H1 (cell line): ENCODE data around the gene MIEF2. TPM values are rescaled to one million over a fixed set of nuclear protein-coding genes. Genes with fewer than 3 reads are reported as not detected.

Source experiments
- CTCF ChIA-PET: fragments of 300-600 bp; sonication (Branson Sonifier 250); formaldehyde crosslinking; loops from one replicate; lab custom pipeline; 2021; ENCODE audit not compliant: partially characterized antibody; lab: Charles Lee
- POLR2A ChIA-PET: fragments of 300-600 bp; sonication (Branson Sonifier 250); formaldehyde crosslinking; loops from one replicate; lab custom pipeline; 2021; ENCODE audit warnings: inconsistent platforms; ENCODE audit not compliant: partially characterized antibody; lab: Charles Lee
- DNase-seq, 2 experiments: peaks; one replicate each; pipeline versions ENCODE4 v3.0.0 to v3.0.0-alpha.2; 2010 to 2022; ENCODE audit warnings: low spot score in 2 of 2, low read depth in 1 of 2, mixed read lengths in 1 of 2
- FAIRE-seq: peaks from 2 replicates; lab custom pipeline; 2011; peaks lifted over from hg19 to GRCh38; lab: Jason Lieb, UNC
- H2AFZ ChIP-seq: 2 replicates; pipeline ENCODE4 v1.8.1; 2012; ENCODE audit warnings: low read length, inconsistent platforms
- H2AK5ac ChIP-seq: 2 replicates; pipeline ENCODE4 v1.6.1; 2013; ENCODE audit warnings: low read depth, low read length
- H2BK120ac ChIP-seq: replicated peaks from 2 replicates; pipeline ENCODE3; 2013; ENCODE audit warnings: low read depth, low read length, inconsistent platforms
- H2BK12ac ChIP-seq: 2 replicates; pipeline ENCODE4 v1.6.1; 2013; ENCODE audit warnings: low read depth, low read length
- H2BK15ac ChIP-seq: 2 replicates; pipeline ENCODE4 v1.6.1; 2013; ENCODE audit warnings: low read length
- H2BK20ac ChIP-seq: 2 replicates; pipeline ENCODE4 v1.6.1; 2013; ENCODE audit warnings: low read length
- H2BK5ac ChIP-seq: 2 replicates; pipeline ENCODE4 v1.6.1; 2013; ENCODE audit warnings: low read depth, low read length
- H3K14ac ChIP-seq: 2 replicates; pipeline ENCODE4 v1.6.1; 2013; ENCODE audit warnings: inconsistent platforms; ENCODE audit not compliant: insufficient read length
- H3K18ac ChIP-seq: 2 replicates; pipeline ENCODE4 v1.6.1; 2013; ENCODE audit warnings: low read length; ENCODE audit errors: extremely low read depth
- H3K23ac ChIP-seq: 2 replicates; pipeline ENCODE4 v1.6.1; 2013; ENCODE audit warnings: inconsistent platforms; ENCODE audit not compliant: insufficient read length
- H3K23me2 ChIP-seq: 2 replicates; pipeline ENCODE4 v1.6.1; 2013; ENCODE audit warnings: low read depth, low read length
- H3K27ac ChIP-seq: 2 replicates; pipeline ENCODE4 v1.6.1; 2011; ENCODE audit warnings: low read depth, low read length, inconsistent platforms
- H3K27me3 ChIP-seq, 4 experiments: replicated peaks in 1 of 4; 1 replicate in 1 of 4; 2 replicates in 3 of 4; pipeline versions ENCODE4 v1.6.1 to v1.8.1; 2011 to 2013; ENCODE audit warnings: low read length in 3 of 4, mild to moderate bottlenecking in 3 of 4, inconsistent platforms in 2 of 4, mixed read lengths in 2 of 4, moderate library complexity in 1 of 4; ENCODE audit not compliant: control insufficient read depth in 3 of 4, insufficient read depth in 3 of 4; ENCODE audit errors: extremely low read depth in 1 of 4
- H3K36me3 ChIP-seq, 4 experiments: 2 replicates each; pipeline versions ENCODE4 v1.6.1 to v1.8.1; 2011 to 2013; ENCODE audit warnings: mild to moderate bottlenecking in 4 of 4, low read length in 3 of 4, moderate library complexity in 2 of 4, control low read depth in 1 of 4, inconsistent platforms in 1 of 4; ENCODE audit not compliant: insufficient read depth in 4 of 4, control insufficient read depth in 2 of 4
- H3K4ac ChIP-seq: replicated peaks from 2 replicates; pipeline ENCODE3; 2013; ENCODE audit warnings: low read length, low read depth, mixed read lengths, inconsistent platforms; ENCODE audit not compliant: insufficient read length
- H3K4me1 ChIP-seq, 4 experiments: replicated peaks in 1 of 4; 1 replicate in 1 of 4; 2 replicates in 3 of 4; pipeline versions ENCODE4 v1.6.1 to v1.8.1; 2011 to 2013; ENCODE audit warnings: low read length in 3 of 4, inconsistent platforms in 2 of 4, mixed read lengths in 1 of 4; ENCODE audit not compliant: insufficient read depth in 4 of 4, control insufficient read depth in 3 of 4
- H3K4me2 ChIP-seq, 2 experiments: 2 replicates each; pipeline versions ENCODE4 v1.6.1 to v1.8.1; 2011 to 2013; ENCODE audit warnings: low read depth in 2 of 2, low read length in 2 of 2, control low read depth in 1 of 2, inconsistent platforms in 1 of 2, mild to moderate bottlenecking in 1 of 2; ENCODE audit not compliant: insufficient read depth in 1 of 2
- H3K4me3 ChIP-seq, 4 experiments: fragments of 200-600, 300-600 bp in 1 of 4; sonication (generic), shearing (Covaris generic), sonication (Bioruptor Twin) in 1 of 4; 2 replicates each; pipeline versions ENCODE4 v1.5.1 to v1.8.1; 2011 to 2016; ENCODE audit warnings: low read length in 4 of 4, low read depth in 3 of 4, control low read depth in 2 of 4, inconsistent platforms in 2 of 4, mild to moderate bottlenecking in 2 of 4, mixed read lengths in 1 of 4, moderate library complexity in 1 of 4; ENCODE audit not compliant: insufficient read depth in 2 of 4; ENCODE audit errors: extremely low read depth in 1 of 4
- H3K56ac ChIP-seq: replicated peaks from 2 replicates; pipeline ENCODE3; 2013; ENCODE audit warnings: low read depth, mild to moderate bottlenecking, mixed read lengths, low read length, inconsistent platforms; ENCODE audit not compliant: insufficient read length
- H3K79me1 ChIP-seq: 2 replicates; pipeline ENCODE4 v1.6.1; 2013; ENCODE audit warnings: low read depth, low read length, control low read depth
- H3K79me2 ChIP-seq, 2 experiments: 2 replicates each; pipeline versions ENCODE4 v1.6.1 to v1.8.1; 2012 to 2013; ENCODE audit warnings: low read length in 2 of 2, mild to moderate bottlenecking in 2 of 2, inconsistent platforms in 1 of 2; ENCODE audit not compliant: insufficient read depth in 2 of 2, control insufficient read depth in 1 of 2
- H3K9ac ChIP-seq, 4 experiments: replicated peaks in 1 of 4; 1 replicate in 1 of 4; 2 replicates in 3 of 4; pipeline versions ENCODE4 v1.6.1 to v1.8.1; 2011 to 2013; ENCODE audit warnings: low read depth in 3 of 4, low read length in 3 of 4, control low read depth in 2 of 4, mild to moderate bottlenecking in 2 of 4, moderate library complexity in 2 of 4, inconsistent platforms in 1 of 4; ENCODE audit errors: extremely low read depth in 1 of 4
- H3K9me3 ChIP-seq, 2 experiments: 2 replicates each; pipeline versions ENCODE4 v1.6.1 to v1.8.1; 2012 to 2013; ENCODE audit warnings: mild to moderate bottlenecking in 2 of 2, moderate library complexity in 2 of 2, control low read depth in 1 of 2, inconsistent platforms in 1 of 2, low read depth in 1 of 2, low read length in 1 of 2, mixed read lengths in 1 of 2; ENCODE audit not compliant: insufficient read depth in 2 of 2
- H4K20me1 ChIP-seq, 2 experiments: replicated peaks in 1 of 2; 2 replicates each; pipeline versions ENCODE3 to v1.8.1; 2011 to 2013; ENCODE audit warnings: inconsistent platforms in 2 of 2, low read length in 2 of 2, mild to moderate bottlenecking in 1 of 2; ENCODE audit not compliant: insufficient read depth in 2 of 2, control insufficient read depth in 1 of 2
- H4K5ac ChIP-seq: 2 replicates; pipeline ENCODE4 v1.6.1; 2013; ENCODE audit warnings: low read length, low read depth, mixed read lengths, inconsistent platforms; ENCODE audit not compliant: insufficient read length
- H4K8ac ChIP-seq: 2 replicates; pipeline ENCODE4 v1.8.0; 2013; ENCODE audit warnings: mild to moderate bottlenecking, moderate library complexity, low read length, inconsistent platforms; ENCODE audit not compliant: insufficient read depth; ENCODE audit errors: extremely low read depth
- H4K91ac ChIP-seq: replicated peaks from 2 replicates; pipeline ENCODE3; 2013; ENCODE audit warnings: low read length, mixed read lengths, inconsistent platforms; ENCODE audit not compliant: insufficient read length
- ASH2L ChIP-seq: fragments of 200-600, 300-600 bp; sonication (generic); IDR thresholded peaks from one replicate; pipeline ENCODE4 v1.7.1; 2017; ENCODE audit warnings: low read length
- CHD2 ChIP-seq: IDR thresholded peaks from 2 replicates; pipeline ENCODE4 v1.6.1; 2012; ENCODE audit warnings: low read length, improper control_type of control experiment
- CREB1 ChIP-seq: IDR thresholded peaks from 2 replicates; pipeline ENCODE4 v1.6.1; 2012; ENCODE audit warnings: inconsistent platforms
- EGR1 ChIP-seq: IDR thresholded peaks from 2 replicates; pipeline ENCODE4 v1.6.1; 2011; ENCODE audit warnings: low read depth, low read length, borderline replicate concordance
- HDAC2 ChIP-seq, 2 experiments: fragments of 300-600 bp in 1 of 2; sonication (generic) in 1 of 2; IDR thresholded peaks; 2 replicates each; pipeline ENCODE4 v1.6.1; 2011 to 2012; ENCODE audit warnings: low read depth in 2 of 2, low read length in 2 of 2, mild to moderate bottlenecking in 2 of 2, moderate library complexity in 2 of 2, borderline replicate concordance in 1 of 2, inconsistent platforms in 1 of 2
- JUN ChIP-seq: IDR thresholded peaks from 2 replicates; pipeline ENCODE4 v1.6.1; 2011; ENCODE audit warnings: low read depth, mild to moderate bottlenecking, improper control_type of control experiment, low read length
- POLR2AphosphoS5 ChIP-seq: IDR thresholded peaks from 2 replicates; pipeline ENCODE4 v1.6.1; 2011; ENCODE audit warnings: low read depth, low read length
- POU5F1 ChIP-seq: IDR thresholded peaks from 2 replicates; pipeline ENCODE4 v1.6.1; 2011; ENCODE audit warnings: low read depth, mild to moderate bottlenecking, low read length, moderate library complexity
- RAD21 ChIP-seq, 2 experiments: IDR thresholded peaks in 1 of 2; conservative IDR thresholded peaks in 1 of 2; 2 replicates each; pipeline ENCODE4 v1.6.1; 2011; ENCODE audit warnings: low read depth in 2 of 2, low read length in 2 of 2, improper control_type of control experiment in 1 of 2, inconsistent platforms in 1 of 2, mild to moderate bottlenecking in 1 of 2, moderate library complexity in 1 of 2
- SAP30 ChIP-seq: fragments of 300-600 bp; sonication (generic); IDR thresholded peaks from 2 replicates; pipeline ENCODE4 v1.7.1; 2012; ENCODE audit warnings: low read length, moderate library complexity, mild to moderate bottlenecking, inconsistent platforms; ENCODE audit not compliant: insufficient read depth, insufficient replicate concordance
- TBP ChIP-seq: IDR thresholded peaks from 2 replicates; pipeline ENCODE4 v1.6.1; 2011; ENCODE audit warnings: low read depth, low read length, improper control_type of control experiment
- ZNF274 ChIP-seq: IDR thresholded peaks from 2 replicates; pipeline ENCODE4 v1.7.0; 2012; ENCODE audit warnings: low read length, borderline replicate concordance; ENCODE audit errors: extremely low read depth
- WGBS, 2 experiments: shearing (Covaris generic) in 1 of 2; methylation state at CpG; one replicate each; pipeline versions ENCODE4 v1.1.6 to v1.1.7; 2013 to 2015; ENCODE audit warnings: low lambda C conversion rate in 2 of 2, mixed read lengths in 2 of 2, inconsistent platforms in 1 of 2, low coverage in 1 of 2, missing lambda C conversion rate in 1 of 2; ENCODE audit not compliant: insufficient replicate concordance in 2 of 2, insufficient coverage in 1 of 2, insufficient read length in 1 of 2; ENCODE audit errors: extremely low coverage in 1 of 2, missing lambda C conversion rate in 1 of 2; 5-methylcytosine and 5-hydroxymethylcytosine counted together
- polyA plus RNA-seq, 7 experiments: library from polyadenylated mRNA; depleted of rRNA in 3 of 7; stranded (reverse) in 5 of 7; unstranded in 2 of 7; fragments of >200 nt in 5 of 7; fragments of 200-250 nt in 2 of 7; gene quantifications; 1 replicate in 5 of 7; 2 replicates in 1 of 7; 4 replicates in 1 of 7; pipeline versions ENCODE4 v1.2.1 to v1.2.3, GENCODE V29; 2011 to 2013; ENCODE audit warnings: missing spikeins in 2 of 7, mixed read lengths in 2 of 7
- total RNA-seq: library from RNA; stranded (reverse); fragmentation: NEBNext Ultra II Directional; extraction: Animal tissue kit (Norgen Biotek cat#: 25700); gene quantifications from 2 replicates; pipeline ENCODE4 v1.2.1, GENCODE V29; 2021
- TF ChIP-seq, protein P1 (sequence below): IDR thresholded peaks from 2 replicates; pipeline ENCODE4 v1.6.1; 2011; ENCODE audit warnings: low read depth, mild to moderate bottlenecking, low read length; ENCODE audit not compliant: insufficient read depth

Gene MIEF2
- total and polyA plus RNA-seq, 2 of the 8 experiments (the other 6 are each of a cell fraction or from before 2014, with no cell fraction given), result 9.9 to 24.9 TPM

DNA sequence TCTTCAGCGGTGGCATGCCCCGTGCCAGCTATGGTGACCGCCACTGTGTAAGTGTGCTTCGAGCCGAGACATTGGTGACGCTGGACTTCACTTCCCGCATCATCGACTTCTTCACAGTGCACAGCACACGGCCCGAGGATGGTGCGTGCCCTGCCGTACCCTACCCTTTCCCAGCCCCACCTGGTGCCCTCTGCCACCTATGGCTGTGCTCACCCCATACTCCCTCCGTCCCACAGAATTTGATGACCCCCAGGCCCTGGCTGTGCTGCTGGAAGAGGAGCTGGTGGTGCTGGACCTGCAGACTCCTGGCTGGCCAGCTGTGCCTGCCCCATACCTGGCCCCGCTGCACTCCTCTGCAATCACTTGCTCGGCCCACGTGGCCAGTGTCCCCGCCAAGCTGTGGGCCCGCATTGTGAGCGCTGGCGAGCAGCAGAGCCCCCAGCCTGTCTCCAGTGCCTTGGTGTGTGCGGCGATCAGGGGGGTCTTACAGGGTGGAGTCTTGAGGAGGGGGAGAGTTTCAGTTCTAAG is 25.5 kb upstream of the MIEF2 start:
- H3K4me1 ChIP-seq, result peaks cover 0 to 4% (median 0%) of the 10 kb centered on the region in 4 experiments; a peak in 1 of 7 replicates
- peaks cover 28 to 56% (median 39%) of the 10 kb centered on the region in 4 experiments; a peak in 7 of 8 replicates for H3K36me3 ChIP-seq
- no peak overlapping the region for H2BK15ac ChIP-seq
- H4K8ac ChIP-seq, result no peak overlapping the region
- POLR2A ChIA-PET, result interaction anchor here (1.0 to 1.9 kb wide), 7 partner anchors 9 to 92 kb away, joined by 3 to 11 read pairs (median 7); partner anchors contain the start of gene MIEF2
- peaks cover 0 to 2% (median 0%) of the 10 kb centered on the region in 4 experiments; a peak in 1 of 7 replicates for H3K27me3 ChIP-seq
- no peak overlapping the region for H3K4ac ChIP-seq
- no peak overlapping the region for H3K56ac ChIP-seq
- H3K79me1 ChIP-seq, result peaks cover 15% of the 10 kb centered on the region
- H2AFZ ChIP-seq, result no peak overlapping the region
- WGBS, 2 experiments, result 95% methylated on average over 21 of the region's 22 CpGs; no CpG with 5 or more reads in 1 of the 2 experiments
- H3K18ac ChIP-seq, result no peak overlapping the region
- CTCF ChIA-PET, result interaction anchor here (0.7 to 1.6 kb wide), 5 partner anchors 12 to 27 kb away, joined by 3 to 7 read pairs (median 4); no protein-coding TSS in a partner anchor
- H3K4me2 ChIP-seq, result no peak overlapping the region
- DNase-seq (no peak), FAIRE-seq (no peak)
- no peak overlapping the region for H2BK120ac ChIP-seq
- no peak overlapping the region for H3K4me3 ChIP-seq
- peaks cover 8 to 22% of the 10 kb centered on the region in 2 experiments for H4K20me1 ChIP-seq
- H3K23ac ChIP-seq, result no peak overlapping the region
- no peak overlapping the region for H2BK20ac ChIP-seq
- no peaks in the 10 kb centered on the region for H3K9me3 ChIP-seq
- no peak overlapping the region for H2AK5ac ChIP-seq
- no peak overlapping the region for H4K91ac ChIP-seq
- no peak overlapping the region for H3K27ac ChIP-seq
- H2BK5ac ChIP-seq, result no peak overlapping the region
- no peaks in the 10 kb centered on the region for H3K23me2 ChIP-seq
- no peak overlapping the region for H2BK12ac ChIP-seq
- H3K9ac ChIP-seq, result no peak overlapping the region
- no peak overlapping the region for H4K5ac ChIP-seq
- H3K79me2 ChIP-seq, result peaks cover 0 to 25% of the 10 kb centered on the region in 2 experiments; a peak in 2 of 4 replicates
- no peak overlapping the region for H3K14ac ChIP-seq
- TF ChIP-seq, protein P1, sequence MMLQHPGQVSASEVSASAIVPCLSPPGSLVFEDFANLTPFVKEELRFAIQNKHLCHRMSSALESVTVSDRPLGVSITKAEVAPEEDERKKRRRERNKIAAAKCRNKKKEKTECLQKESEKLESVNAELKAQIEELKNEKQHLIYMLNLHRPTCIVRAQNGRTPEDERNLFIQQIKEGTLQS, result no peak
- TF ChIP-seq HDAC2 (IDR thresholded peaks at IDR 0.05; ENCODE audit: borderline replicate concordance in 1 of 2, low read depth in 2 of 2, low read length in 2 of 2) (no peak), TBP (no peak), ASH2L (no peak), ZNF274 (no peak), CHD2 (no peak), JUN (no peak), CREB1 (no peak), SAP30 (no peak), POLR2AphosphoS5 (no peak), RAD21 (IDR thresholded peaks at IDR 0.05 in 1 of 2, conservative IDR thresholded peaks at IDR 0.05 in 1 of 2; ENCODE audit: low read depth in 2 of 2, low read length in 2 of 2) (no peak), EGR1 (no peak), POU5F1 (no peak)
